Heart left ventricle (tissue), 16 donors: ENCODE data around the gene CTNND2. TPM values are rescaled to one million over a fixed set of nuclear protein-coding genes. Genes with fewer than 3 reads are reported as not detected.

ENCODE experiments used
- ATAC-seq, 4 donors: fragments of 200-7000 bp; cut with Tn5 transposase; one replicate each; pipeline ENCODE4 v1.9.1; 2020 to 2022; ENCODE audit warnings: moderate library complexity in 4 of 4, mild to moderate bottlenecking in 3 of 4, moderate number of reproducible peaks in 1 of 4
- DNase-seq, 5 donors: peaks; one replicate each; pipeline ENCODE4 v3.0.0-alpha.2; 2020
- H3K27ac ChIP-seq, 12 donors: fragments of 200-600 bp; sonication (generic) in 4 of 12; one replicate each; pipeline versions ENCODE4 v1.5.0 to v1.8.0; 2016 to 2022; ENCODE audit warnings: mild to moderate bottlenecking in 2 of 12
- H3K27me3 ChIP-seq, 9 donors: fragments of 200-600 bp; sonication (generic) in 2 of 9; one replicate each; pipeline versions ENCODE4 v1.5.1 to v1.8.0; 2016 to 2022; ENCODE audit warnings: mild to moderate bottlenecking in 3 of 9
- H3K36me3 ChIP-seq, 9 donors: fragments of 200-600 bp; sonication (generic) in 2 of 9; one replicate each; pipeline versions ENCODE4 v1.5.0 to v1.8.0; 2018 to 2022; ENCODE audit warnings: mild to moderate bottlenecking in 2 of 9
- H3K4me1 ChIP-seq, 12 donors: fragments of 200-600 bp; sonication (generic) in 4 of 12; one replicate each; pipeline versions ENCODE4 v1.5.0 to v1.8.0; 2016 to 2022; ENCODE audit warnings: mild to moderate bottlenecking in 3 of 12
- H3K4me3 ChIP-seq, 12 donors: fragments of 200-600 bp; sonication (generic) in 4 of 12; one replicate each; pipeline versions ENCODE4 v1.5.0 to v1.8.0; 2017 to 2022; ENCODE audit warnings: mild to moderate bottlenecking in 9 of 12, moderate library complexity in 4 of 12
- H3K9me3 ChIP-seq, 12 donors: fragments of 200-600 bp; sonication (generic) in 4 of 12; one replicate each; pipeline versions ENCODE4 v1.5.0 to v1.8.0; 2016 to 2022; ENCODE audit warnings: mild to moderate bottlenecking in 1 of 12
- POLR2A ChIP-seq, 2 donors: fragments of 450-650 bp; IDR thresholded peaks; one replicate each; pipeline ENCODE4 v1.6.1; 2017; ENCODE audit warnings: antibody characterized with exemption in 2 of 2, mild to moderate bottlenecking in 2 of 2, moderate library complexity in 2 of 2
- WGBS, 4 donors: extraction: QIAGEN DNeasy Blood & Tissue Kit in 2 of 4; methylation state at CpG; one replicate each; pipeline versions ENCODE4 v1.1.5 to v1.1.7; 2013 to 2018; 5-methylcytosine and 5-hydroxymethylcytosine counted together
- intact Hi-C, 10 donors: fragments of 100-400 bp; cut with DNase I; formaldehyde crosslinking; loops; one replicate each; pipeline versions ENCODE4 v1.11.1 to v1.14.2; 2022
- polyA plus RNA-seq, 2 donors: library from polyadenylated mRNA; stranded (reverse); fragments of 200-250 nt; gene quantifications; one replicate each; pipeline ENCODE4 v1.2.3, GENCODE V29; 2013
- total RNA-seq, 9 donors: library from RNA; depleted of rRNA in 2 of 9; stranded (reverse); fragments of >200 nt in 2 of 9; fragmentation: NEBNext Ultra II Directional in 3 of 9; extraction: Animal tissue kit (Norgen Biotek cat#: 25700) in 3 of 9; gene quantifications; one replicate each; pipeline versions ENCODE4 v1.1.0 to v1.2.4, GENCODE V29; 2016 to 2023
- TF ChIP-seq, protein P1 (sequence below), 12 donors: fragments of 200-600 bp; sonication (generic) in 4 of 12; IDR thresholded peaks; one replicate each; pipeline versions ENCODE4 v1.5.0 to v1.8.0; 2018 to 2022; ENCODE audit warnings: antibody characterized with exemption in 12 of 12, mild to moderate bottlenecking in 5 of 12
- donor health status: ischemic (EF 13 %, LVEDD 7.1; RV severe dilation, severe dysfunction).
- donor health status: healthy with polysubstance abuse.
- donor health status: DM: no; HTN: yes; CAD: no.
- donor health status: DM: no; HTN: no; CAD: no.
- donor health status: ischemic (EF 25% LVEDD 6.9; RV normal size, moderate dysfunction).
- donor health status: ischemic (EF 25% LVEDD 5.7; RV mildly dilated, moderate dysfunction).
- donor health status: healthy.
- donor health status: DM: yes; HTN: yes; CAD: no.
- donor health status: ischemic (EF 35%, LVEDD 5.7; RV mildly dilated, moderate dysfunction).
- donor health status: nonischemic (EF 11% LVEDD 7.7; RV severe dilation, severe dysfunction).
- donor health status: DM: yes; HTN: yes; CAD: no.
- donor health status: PGD.
- donor health status: ischemic (EF 29% LVEDD 5.4; RV normal size, mild dysfunction).
- donor health status: nonischemic (EF 23%, LVEDD 6.1; RV moderate dilation, normal function).

Gene CTNND2
- total and polyA plus RNA-seq, 11 donors, result 4.0 to 36.8 (median 20.2) TPM

- no peaks in the 10 kb centered on the region for H3K9me3 ChIP-seq
- 62 to 67% (median 65%) methylated on average over 4 of the region's 4 CpGs for WGBS, 4 donors
- no peaks in the 10 kb centered on the region for H3K27me3 ChIP-seq
- no peak overlapping the region for H3K27ac ChIP-seq
- DNase-seq (no peak), ATAC-seq (no peak)
- intact Hi-C loops, result no loop called here
- no peak overlapping the region for H3K4me3 ChIP-seq
- H3K36me3 ChIP-seq, result no peaks in the 10 kb centered on the region
- TF ChIP-seq, protein P1, sequence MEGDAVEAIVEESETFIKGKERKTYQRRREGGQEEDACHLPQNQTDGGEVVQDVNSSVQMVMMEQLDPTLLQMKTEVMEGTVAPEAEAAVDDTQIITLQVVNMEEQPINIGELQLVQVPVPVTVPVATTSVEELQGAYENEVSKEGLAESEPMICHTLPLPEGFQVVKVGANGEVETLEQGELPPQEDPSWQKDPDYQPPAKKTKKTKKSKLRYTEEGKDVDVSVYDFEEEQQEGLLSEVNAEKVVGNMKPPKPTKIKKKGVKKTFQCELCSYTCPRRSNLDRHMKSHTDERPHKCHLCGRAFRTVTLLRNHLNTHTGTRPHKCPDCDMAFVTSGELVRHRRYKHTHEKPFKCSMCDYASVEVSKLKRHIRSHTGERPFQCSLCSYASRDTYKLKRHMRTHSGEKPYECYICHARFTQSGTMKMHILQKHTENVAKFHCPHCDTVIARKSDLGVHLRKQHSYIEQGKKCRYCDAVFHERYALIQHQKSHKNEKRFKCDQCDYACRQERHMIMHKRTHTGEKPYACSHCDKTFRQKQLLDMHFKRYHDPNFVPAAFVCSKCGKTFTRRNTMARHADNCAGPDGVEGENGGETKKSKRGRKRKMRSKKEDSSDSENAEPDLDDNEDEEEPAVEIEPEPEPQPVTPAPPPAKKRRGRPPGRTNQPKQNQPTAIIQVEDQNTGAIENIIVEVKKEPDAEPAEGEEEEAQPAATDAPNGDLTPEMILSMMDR (IDR thresholded peaks at IDR 0.05), result no peak
- TF ChIP-seq POLR2A (IDR thresholded peaks at IDR 0.05), result no peak
- no peaks in the 10 kb centered on the region for H3K4me1 ChIP-seq
Measured at GRCh38 chr5:11146171-11146570, 758.1 kb downstream of the CTNND2 start.

DNA sequence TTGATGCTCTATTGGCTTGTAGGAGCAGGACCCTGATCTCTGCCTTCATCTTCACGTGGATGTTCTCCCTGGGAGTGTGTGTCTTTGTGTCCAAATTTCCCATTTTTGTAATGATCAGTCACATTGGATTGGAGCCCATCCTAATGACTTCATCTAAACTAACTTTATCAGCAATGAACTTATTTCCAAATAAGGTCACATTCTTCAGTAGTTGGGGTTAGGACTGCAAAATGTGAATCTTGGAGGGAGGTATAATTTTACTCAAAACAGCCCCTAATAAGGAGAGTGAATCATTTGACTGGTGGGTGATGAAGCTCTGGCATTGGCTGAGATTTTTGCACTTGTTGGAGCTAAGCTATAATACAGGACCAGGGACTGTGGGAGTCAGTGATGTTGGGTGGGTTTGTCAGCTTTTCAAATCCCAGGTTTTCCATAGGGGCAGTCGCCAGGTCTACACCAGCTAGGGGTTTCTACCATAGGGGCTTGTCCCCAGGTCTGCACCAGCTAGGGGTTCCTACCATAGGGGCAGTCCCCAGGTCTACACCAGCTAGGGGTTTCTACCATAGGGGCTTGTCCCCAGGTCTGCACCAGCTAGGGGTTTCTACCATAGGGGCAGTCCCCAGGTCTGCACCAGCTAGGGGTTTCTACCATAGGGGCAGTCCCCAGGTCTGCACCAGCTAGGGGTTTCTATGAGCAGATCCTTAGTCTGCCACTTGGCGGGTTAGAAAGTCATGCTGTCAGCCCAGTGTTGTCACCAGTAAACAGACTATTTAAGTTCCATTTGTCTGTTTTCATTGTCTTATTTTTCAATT, 760.6 kb downstream of the CTNND2 start:
- H3K27ac ChIP-seq, result no peak overlapping the region
- H3K36me3 ChIP-seq, result no peaks in the 10 kb centered on the region
- ATAC-seq, result no peak

GRCh38 chr5:11139217-11139865, 764.9 kb downstream of the CTNND2 start:
- 50 to 70% (median 56%) methylated on average over 9 of the region's 9 CpGs for WGBS, 4 donors
- no peaks in the 10 kb centered on the region for H3K9me3 ChIP-seq
- no peak overlapping the region for H3K27ac ChIP-seq
- intact Hi-C loops, result no loop called here
- no peak for ATAC-seq
- H3K4me3 ChIP-seq, result no peak overlapping the region
- no peaks in the 10 kb centered on the region for H3K4me1 ChIP-seq
- TF ChIP-seq, protein P1 (IDR thresholded peaks at IDR 0.05), result no peak
- TF ChIP-seq POLR2A (IDR thresholded peaks at IDR 0.05), result no peak
- no peak for DNase-seq
- H3K36me3 ChIP-seq, result no peaks in the 10 kb centered on the region
- no peaks in the 10 kb centered on the region for H3K27me3 ChIP-seq

More for the DNA sequence above, 760.6 kb downstream of the CTNND2 start:
- WGBS, 4 donors, result 49 to 67% (median 52%) methylated on average over 2 to 3 of the region's 3 CpGs
- intact Hi-C loops, result no loop called here
- Histone ChIP-seq H3K9me3 (no peaks in the 10 kb centered on the region), H3K27me3 (no peaks in the 10 kb centered on the region), H3K4me1 (no peaks in the 10 kb centered on the region), H3K4me3 (no peak overlapping the region)
- TF ChIP-seq POLR2A (IDR thresholded peaks at IDR 0.05), result no peak
- TF ChIP-seq, protein P1 (IDR thresholded peaks at IDR 0.05), result no peak
- DNase-seq, result no peak

- Histone ChIP-seq H3K36me3 (no peaks in the 10 kb centered on the region), H3K4me3 (no peak overlapping the region), H3K27ac (no peak overlapping the region), H3K4me1 (no peaks in the 10 kb centered on the region), H3K27me3 (no peaks in the 10 kb centered on the region), H3K9me3 (no peaks in the 10 kb centered on the region)
- no peak for ATAC-seq
- 88 to 94% (median 90%) methylated on average over 10 of the region's 10 CpGs for WGBS, 4 donors
- DNase-seq, result no peak
- intact Hi-C loops, result no loop called here
- TF ChIP-seq, protein P1 (IDR thresholded peaks at IDR 0.05), result no peak
- TF ChIP-seq POLR2A (IDR thresholded peaks at IDR 0.05), result no peak
Measured at GRCh38 chr5:11130131-11130530, 774.1 kb downstream of the CTNND2 start.
